ENCODE data around the gene ATP5PF.

DNA sequence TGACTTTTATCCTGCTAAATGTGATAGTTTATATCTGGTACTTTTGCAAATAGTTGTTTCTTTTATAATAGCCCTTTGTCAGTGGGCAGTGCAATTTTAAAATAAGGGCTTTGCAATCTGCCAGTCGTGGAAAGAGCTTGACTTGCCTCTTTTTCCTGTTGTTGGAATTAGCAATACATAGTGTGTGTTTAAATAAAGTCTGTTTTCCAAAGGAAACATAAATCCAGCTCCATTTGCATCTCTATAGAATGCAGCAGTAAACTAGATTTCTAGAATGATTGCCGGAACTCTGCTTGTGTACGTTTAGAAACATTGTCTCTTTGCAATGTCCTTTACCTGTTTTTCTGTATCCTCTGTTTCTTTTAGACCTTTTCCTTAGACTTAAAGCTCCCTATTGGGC lies 33.2 kb upstream of the ATP5PF start:
- TF ChIP-seq, protein P1, sequence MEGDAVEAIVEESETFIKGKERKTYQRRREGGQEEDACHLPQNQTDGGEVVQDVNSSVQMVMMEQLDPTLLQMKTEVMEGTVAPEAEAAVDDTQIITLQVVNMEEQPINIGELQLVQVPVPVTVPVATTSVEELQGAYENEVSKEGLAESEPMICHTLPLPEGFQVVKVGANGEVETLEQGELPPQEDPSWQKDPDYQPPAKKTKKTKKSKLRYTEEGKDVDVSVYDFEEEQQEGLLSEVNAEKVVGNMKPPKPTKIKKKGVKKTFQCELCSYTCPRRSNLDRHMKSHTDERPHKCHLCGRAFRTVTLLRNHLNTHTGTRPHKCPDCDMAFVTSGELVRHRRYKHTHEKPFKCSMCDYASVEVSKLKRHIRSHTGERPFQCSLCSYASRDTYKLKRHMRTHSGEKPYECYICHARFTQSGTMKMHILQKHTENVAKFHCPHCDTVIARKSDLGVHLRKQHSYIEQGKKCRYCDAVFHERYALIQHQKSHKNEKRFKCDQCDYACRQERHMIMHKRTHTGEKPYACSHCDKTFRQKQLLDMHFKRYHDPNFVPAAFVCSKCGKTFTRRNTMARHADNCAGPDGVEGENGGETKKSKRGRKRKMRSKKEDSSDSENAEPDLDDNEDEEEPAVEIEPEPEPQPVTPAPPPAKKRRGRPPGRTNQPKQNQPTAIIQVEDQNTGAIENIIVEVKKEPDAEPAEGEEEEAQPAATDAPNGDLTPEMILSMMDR (IDR thresholded peaks at IDR 0.05) = no peak
- TF ChIP-seq POLR2A (IDR thresholded peaks at IDR 0.05) = no peak
